GM12801 (cell line): ENCODE measurements around the gene AKAP7.

Experiments
- TF ChIP-seq, protein P1 (sequence below): IDR thresholded peaks from one replicate; pipeline ENCODE4 v1.5.1; 2011; ENCODE audit warnings: control low read depth; ENCODE audit not compliant: insufficient read length; ENCODE audit errors: extremely low read depth

Gene AKAP7

DNA sequence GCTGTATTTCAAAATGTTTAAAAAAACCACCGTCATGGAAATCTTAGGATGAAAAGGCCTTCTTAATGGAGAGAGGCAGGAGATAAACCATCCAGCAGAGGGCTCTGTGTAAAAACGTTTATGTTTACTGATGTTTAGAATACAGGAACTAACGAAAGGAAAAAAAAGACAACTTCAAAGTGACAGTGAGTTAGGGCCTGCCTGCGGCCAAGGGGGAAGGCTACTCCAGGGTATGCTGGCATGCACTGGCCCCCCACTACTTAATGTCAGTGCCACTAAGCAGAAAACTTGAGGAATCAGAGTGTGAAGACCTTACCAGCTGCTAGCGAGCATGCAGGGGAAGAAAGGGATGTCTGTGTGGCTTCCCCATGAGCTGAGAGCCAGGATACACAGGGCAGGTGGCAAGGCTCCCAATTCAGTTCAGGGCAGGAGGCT, 47.7 kb downstream of the AKAP7 start:
- TF ChIP-seq, protein P1, sequence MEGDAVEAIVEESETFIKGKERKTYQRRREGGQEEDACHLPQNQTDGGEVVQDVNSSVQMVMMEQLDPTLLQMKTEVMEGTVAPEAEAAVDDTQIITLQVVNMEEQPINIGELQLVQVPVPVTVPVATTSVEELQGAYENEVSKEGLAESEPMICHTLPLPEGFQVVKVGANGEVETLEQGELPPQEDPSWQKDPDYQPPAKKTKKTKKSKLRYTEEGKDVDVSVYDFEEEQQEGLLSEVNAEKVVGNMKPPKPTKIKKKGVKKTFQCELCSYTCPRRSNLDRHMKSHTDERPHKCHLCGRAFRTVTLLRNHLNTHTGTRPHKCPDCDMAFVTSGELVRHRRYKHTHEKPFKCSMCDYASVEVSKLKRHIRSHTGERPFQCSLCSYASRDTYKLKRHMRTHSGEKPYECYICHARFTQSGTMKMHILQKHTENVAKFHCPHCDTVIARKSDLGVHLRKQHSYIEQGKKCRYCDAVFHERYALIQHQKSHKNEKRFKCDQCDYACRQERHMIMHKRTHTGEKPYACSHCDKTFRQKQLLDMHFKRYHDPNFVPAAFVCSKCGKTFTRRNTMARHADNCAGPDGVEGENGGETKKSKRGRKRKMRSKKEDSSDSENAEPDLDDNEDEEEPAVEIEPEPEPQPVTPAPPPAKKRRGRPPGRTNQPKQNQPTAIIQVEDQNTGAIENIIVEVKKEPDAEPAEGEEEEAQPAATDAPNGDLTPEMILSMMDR: no peak

DNA sequence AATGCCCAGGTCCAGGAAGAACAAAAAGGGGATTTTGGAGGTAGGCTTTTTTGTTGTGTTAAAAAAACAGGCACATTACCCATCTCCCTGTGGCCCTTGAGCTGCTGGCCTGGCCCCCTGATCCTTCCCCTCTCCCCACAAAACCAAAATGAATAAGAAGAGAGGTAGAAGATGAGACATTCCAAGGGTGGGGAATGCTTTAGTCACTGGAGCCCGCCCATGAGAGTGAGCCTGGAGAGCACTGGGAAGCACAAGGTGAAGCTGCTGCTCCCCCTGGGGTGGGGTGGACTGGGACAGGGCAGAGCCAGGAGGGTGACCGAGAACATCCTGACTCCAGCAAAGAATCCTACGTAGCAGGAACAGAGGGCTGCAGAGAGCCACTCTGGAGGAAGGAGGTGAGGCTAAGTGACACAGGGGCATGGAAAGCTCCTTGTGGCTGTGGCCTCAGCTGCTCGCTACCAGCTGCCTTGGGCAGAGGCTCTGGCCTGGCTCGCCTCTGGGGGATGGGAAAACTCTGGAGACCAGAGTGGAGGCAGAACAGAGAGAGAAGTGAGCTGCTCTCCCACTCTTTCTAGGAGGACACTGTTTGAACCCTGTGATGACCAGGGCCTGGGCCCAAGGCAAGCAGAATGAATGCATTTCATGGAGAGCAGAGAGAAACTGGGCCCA, 48.3 kb downstream of the AKAP7 start:
- TF ChIP-seq, protein P1: no peak

DNA sequence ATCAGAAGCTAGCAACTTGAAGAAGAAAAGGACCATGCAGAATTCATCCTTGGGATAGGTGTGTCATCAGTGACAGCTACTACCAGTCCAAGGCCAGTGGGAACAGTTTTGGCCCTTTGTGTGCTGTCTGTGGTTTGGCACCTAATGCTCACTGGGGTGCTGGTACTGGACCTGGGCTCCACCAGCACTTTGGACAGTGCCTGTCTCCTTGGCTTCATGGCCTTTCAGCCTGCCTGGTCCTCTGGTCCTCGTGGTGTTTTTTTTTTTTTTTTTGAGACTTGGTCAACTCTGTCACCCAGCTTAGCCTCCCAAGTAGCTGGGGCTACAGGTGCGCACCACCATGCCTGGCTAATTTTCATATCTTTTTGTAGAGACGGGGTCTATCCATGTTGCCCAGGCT, 56.3 kb downstream of the AKAP7 start:
- TF ChIP-seq, protein P1: no peak

DNA sequence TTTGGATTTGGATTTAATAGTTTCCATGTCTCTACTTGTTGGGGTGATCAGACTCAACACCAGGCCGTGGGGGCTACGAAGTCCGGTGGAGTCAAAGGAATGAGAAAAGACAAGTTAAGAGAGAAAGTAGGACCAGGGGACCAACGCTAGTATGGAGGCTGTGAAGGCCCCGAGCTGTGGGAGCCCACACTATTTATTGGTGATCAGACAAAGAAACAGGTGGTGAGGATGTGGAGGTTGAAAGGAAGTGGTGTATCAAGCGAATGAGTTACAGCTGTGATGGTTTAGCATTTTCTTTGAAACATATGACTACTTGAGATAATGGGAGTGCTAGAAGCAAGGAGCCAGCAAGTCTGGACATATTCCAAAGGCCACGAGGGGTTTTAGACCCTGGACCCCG, 62.4 kb downstream of the AKAP7 start:
- TF ChIP-seq, protein P1: no peak

DNA sequence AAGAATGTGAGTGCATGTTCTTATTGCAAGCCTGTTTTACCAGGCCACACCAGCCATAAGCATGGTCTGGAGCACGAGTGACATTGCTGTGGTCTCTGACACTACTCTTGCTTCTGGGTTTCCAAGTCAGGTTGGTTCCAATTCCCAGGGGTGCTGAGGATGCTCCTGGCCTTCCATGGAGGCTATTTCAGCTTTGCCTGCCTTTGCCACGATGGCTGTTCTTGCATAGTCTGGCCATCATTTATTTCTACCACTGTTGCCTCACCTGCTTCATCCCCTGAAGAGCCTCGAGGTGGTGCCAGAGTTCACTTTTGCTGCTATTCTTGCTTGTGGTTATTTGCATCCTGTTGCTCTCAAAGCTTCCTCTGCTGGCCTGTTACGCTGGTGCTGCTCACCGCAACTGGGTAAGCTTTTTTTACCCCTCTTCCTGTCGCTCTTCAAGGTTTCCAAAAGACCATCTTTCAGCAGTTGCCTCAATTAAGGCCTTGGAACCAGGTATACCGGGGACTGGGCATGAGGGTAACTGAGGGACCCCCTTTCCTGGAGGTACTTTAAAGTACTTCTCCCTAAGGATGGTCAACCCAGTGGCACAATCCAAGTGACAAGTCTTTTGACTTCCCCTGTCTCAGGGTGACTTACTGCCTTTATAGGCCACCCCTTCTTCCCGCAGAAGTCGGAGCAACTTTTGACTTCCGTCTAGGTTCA, 64.5 kb downstream of the AKAP7 start:
- TF ChIP-seq, protein P1: no peak

DNA sequence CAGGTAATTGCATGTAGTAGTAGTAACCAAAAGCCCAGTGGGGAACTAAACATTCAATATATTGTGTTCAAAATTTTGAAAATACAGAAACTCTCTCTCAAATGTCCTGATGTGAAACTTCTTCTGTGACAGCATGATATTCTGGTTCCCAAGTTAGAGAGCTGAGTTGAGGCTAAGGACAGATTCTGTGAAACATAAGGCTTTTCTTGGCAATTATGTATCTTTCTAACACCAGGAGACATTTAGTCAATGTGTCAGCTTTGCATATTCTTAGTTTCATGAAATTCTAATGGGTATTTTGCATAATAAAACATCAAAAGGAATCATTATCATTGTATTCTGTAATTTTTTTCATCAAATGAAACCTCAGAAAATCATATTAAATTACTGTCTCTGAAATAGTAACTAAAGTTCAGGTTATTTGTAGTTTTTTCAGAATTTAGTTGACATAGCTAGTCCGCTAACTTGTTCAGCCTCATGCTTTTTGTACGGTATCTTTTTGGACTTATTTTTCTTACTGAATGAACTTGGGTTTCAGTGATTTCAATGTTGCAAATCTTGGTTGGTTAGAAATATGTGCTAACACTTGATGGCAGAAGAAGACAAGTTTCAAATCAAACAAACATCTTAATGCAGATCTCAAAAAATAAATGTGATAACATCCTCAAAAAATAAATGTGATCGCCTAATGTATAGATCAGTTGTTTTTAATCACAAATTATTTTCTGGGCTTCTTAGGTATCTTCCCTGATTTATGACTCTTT, 70.4 kb downstream of the AKAP7 start:
- TF ChIP-seq, protein P1: no peak

DNA sequence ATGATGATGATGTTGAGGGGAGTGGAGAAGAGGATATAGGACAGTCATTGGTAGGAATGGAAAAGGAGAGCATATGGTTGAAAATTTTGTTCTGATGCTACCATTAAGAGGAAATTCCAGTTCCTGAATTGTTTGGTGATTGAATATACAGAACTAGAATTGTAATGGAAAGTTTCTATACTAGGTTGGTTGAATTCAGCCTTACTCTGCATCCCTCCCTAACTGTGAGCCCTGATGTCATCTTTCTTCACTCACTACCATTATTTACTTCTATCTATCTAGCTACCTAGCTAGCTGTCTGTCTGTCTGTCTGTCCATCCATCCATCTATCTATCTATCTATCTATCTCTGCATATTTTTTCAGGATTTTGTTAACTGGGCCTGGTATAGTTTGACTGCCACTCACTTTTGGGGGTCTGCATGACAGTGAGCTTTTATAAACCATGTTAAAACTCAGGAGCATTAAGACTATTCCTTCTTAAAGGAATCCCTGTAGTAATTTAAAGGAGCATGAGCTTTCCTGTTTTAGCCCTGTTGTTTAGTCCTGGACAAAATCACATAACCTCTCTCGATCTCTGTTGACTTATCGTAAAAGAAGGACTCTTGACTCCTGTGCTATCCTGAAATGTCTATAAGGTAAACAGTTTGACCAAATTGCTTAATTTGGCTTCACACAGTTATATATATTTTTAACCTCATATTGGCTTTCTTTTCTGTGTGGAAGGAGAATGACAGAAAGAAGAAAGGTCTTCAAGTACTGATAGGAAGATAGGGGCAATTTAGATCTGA, 71.4 kb downstream of the AKAP7 start:
- TF ChIP-seq, protein P1: no peak
